Calu3 (cell line): Measurements from ENCODE around the gene WDR37. TPM values are rescaled to one million over a fixed set of nuclear protein-coding genes. Genes with fewer than 3 reads are reported as not detected.

ENCODE experiments used
- BruUV-seq: library from RNA; stranded (reverse); fragments of 400-500 nt; replicated peaks from 2 replicates; lab custom pipeline; 2021; lab: Mats Ljungman, UMichigan
- CTCF ChIA-PET: fragments of 300-600 bp; sonication (Branson Sonifier 250); formaldehyde crosslinking; loops from one replicate; lab custom pipeline; 2022; ENCODE audit warnings: antibody characterized with exemption; lab: Charles Lee
- DNase-seq: peaks from one replicate; pipeline ENCODE4 v3.0.0; 2022
- H3K27ac Mint-ChIP-seq: one replicate; pipeline ENCODE4 v1.8.0; 2022; ENCODE audit warnings: mixed read lengths; ENCODE audit not compliant: unreplicated experiment
- H3K27me3 Mint-ChIP-seq: one replicate; pipeline ENCODE4 v1.8.0; 2022; ENCODE audit warnings: mixed read lengths; ENCODE audit not compliant: unreplicated experiment
- H3K36me3 Mint-ChIP-seq: one replicate; pipeline ENCODE4 v1.8.0; 2022; ENCODE audit warnings: mild to moderate bottlenecking, moderate library complexity, mixed read lengths; ENCODE audit not compliant: insufficient read depth, unreplicated experiment
- H3K4me1 Mint-ChIP-seq: one replicate; pipeline ENCODE4 v1.8.0; 2022; ENCODE audit warnings: mild to moderate bottlenecking, low read depth, mixed read lengths; ENCODE audit not compliant: unreplicated experiment
- H3K4me3 Mint-ChIP-seq: one replicate; pipeline ENCODE4 v1.8.0; 2022; ENCODE audit warnings: mild to moderate bottlenecking, low read depth, moderate library complexity, mixed read lengths; ENCODE audit not compliant: unreplicated experiment
- H3K9me3 Mint-ChIP-seq: one replicate; pipeline ENCODE4 v1.8.0; 2022; ENCODE audit warnings: low read depth, mixed read lengths; ENCODE audit not compliant: unreplicated experiment
- intact Hi-C: fragments of 100-400 bp; cut with micrococcal nuclease; formaldehyde crosslinking; loops from one replicate; pipeline ENCODE4 v1.10.0; 2022; ENCODE audit not compliant: unreplicated experiment
- total RNA-seq: library from RNA; stranded (reverse); gene quantifications from 2 replicates; pipeline ENCODE4 v1.2.3, GENCODE V29; 2022
- TF ChIP-seq, protein P1 (sequence below): fragments of 200-600 bp; IDR thresholded peaks from one replicate; pipeline ENCODE4 v1.8.0; 2022; ENCODE audit warnings: antibody characterized with exemption; ENCODE audit not compliant: unreplicated experiment

Gene WDR37
- total RNA-seq, 1 experiment from 2014 or later: 17.8 TPM

DNA sequence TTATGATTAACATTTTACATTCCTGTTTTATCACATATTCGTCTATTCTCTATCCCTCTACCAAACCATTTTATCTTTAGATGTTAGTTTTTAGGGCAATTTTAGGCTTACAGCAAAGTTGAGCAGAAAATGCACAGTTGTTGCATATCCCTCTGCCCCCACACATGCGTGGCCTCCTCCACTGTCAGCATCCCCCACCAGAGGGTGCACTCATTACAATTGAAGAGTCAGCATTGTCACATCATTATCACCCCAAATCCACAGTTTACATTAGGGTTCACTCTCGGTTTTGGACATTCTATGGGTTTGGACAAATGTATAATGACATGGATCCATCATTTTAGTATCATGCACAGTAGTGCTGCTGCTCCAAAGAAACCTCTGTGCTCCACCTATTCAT lies 86.4 kb downstream of the WDR37 start:
- Mint-ChIP-seq H3K36me3 (no peaks in the 10 kb centered on the region), H3K27ac (no peak overlapping the region), H3K4me1 (no peaks in the 10 kb centered on the region), H3K4me3 (no peak overlapping the region), H3K27me3 (peaks cover 72% of the 10 kb centered on the region), H3K9me3 (peaks cover 13% of the 10 kb centered on the region)
- no TSS peak for BruUV-seq
- TF ChIP-seq, protein P1, sequence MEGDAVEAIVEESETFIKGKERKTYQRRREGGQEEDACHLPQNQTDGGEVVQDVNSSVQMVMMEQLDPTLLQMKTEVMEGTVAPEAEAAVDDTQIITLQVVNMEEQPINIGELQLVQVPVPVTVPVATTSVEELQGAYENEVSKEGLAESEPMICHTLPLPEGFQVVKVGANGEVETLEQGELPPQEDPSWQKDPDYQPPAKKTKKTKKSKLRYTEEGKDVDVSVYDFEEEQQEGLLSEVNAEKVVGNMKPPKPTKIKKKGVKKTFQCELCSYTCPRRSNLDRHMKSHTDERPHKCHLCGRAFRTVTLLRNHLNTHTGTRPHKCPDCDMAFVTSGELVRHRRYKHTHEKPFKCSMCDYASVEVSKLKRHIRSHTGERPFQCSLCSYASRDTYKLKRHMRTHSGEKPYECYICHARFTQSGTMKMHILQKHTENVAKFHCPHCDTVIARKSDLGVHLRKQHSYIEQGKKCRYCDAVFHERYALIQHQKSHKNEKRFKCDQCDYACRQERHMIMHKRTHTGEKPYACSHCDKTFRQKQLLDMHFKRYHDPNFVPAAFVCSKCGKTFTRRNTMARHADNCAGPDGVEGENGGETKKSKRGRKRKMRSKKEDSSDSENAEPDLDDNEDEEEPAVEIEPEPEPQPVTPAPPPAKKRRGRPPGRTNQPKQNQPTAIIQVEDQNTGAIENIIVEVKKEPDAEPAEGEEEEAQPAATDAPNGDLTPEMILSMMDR: no peak
- intact Hi-C loops: no loop called here
- no peak for DNase-seq
- CTCF ChIA-PET: no interaction called here

DNA sequence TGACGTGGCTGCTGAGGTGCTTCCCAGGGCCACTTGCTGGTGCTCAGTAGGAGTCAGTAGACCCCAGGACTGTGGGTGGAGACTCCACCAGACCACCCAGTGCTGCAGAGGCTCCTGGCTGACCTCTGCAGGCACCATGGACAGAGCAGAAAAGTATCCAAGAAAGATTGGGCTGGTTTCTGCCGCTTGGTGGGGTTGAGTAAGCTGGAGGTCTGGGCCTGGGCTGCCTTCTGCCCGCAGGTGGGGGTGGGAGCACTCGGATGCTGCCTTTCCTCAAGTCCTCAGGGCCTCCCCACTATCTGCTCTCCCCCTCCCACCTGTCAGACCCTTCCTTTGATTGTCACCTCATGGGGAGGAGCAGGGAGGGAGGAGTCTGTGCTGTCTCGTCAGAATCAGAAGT lies 91.6 kb downstream of the WDR37 start:
- intact Hi-C loops: no loop called here
- H3K4me3 Mint-ChIP-seq: no peak overlapping the region
- peaks cover 23% of the 10 kb centered on the region for H3K27me3 Mint-ChIP-seq
- DNase-seq: no peak
- BruUV-seq: no TSS peak
- TF ChIP-seq, protein P1: no peak
- CTCF ChIA-PET: no interaction called here
- H3K4me1 Mint-ChIP-seq: peaks cover 18% of the 10 kb centered on the region
- H3K9me3 Mint-ChIP-seq: peaks cover 10% of the 10 kb centered on the region
- H3K36me3 Mint-ChIP-seq: no peaks in the 10 kb centered on the region
- H3K27ac Mint-ChIP-seq: no peak overlapping the region

DNA sequence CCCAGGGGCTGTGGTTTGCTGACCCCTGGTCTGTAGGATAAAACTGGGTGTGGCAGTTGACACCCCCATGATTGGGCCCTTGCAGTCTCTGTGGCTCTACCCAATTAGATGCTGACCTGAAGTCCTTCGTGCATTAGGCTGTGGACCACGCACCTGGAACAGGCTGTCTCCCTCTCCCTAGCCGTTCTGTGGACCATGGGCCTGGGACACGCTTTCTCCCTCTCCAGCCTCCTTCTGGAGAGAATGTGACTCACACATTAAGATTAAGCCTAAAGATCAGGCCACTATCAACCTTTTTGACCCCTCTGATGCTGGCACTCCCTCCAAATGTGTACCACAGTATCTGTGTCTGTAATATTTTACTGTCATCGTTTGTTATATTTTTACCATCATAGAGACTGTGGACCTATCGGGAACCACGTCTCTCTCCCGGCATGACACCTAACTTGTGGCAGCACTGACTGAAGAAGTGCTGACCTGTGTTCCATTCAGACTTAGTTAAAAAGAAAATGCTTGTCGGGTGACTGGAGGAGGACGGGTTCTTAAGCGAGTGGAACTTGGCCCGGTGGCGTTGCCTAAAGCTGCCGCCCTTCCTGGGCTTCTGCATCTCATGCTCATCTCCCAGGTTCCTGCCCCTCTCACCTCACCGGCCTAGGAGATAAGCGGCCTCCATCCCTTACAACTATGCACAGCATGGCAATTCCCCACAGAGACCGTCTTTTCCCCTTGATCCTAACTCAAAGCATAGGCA lies 92.8 kb downstream of the WDR37 start:
- CTCF ChIA-PET: no interaction called here
- H3K4me1 Mint-ChIP-seq: peaks cover 18% of the 10 kb centered on the region
- H3K36me3 Mint-ChIP-seq: no peaks in the 10 kb centered on the region
- TF ChIP-seq, protein P1: no peak
- H3K27ac Mint-ChIP-seq: no peak overlapping the region
- DNase-seq: no peak
- no peak overlapping the region for H3K4me3 Mint-ChIP-seq
- BruUV-seq: no TSS peak
- peaks cover 10% of the 10 kb centered on the region for H3K27me3 Mint-ChIP-seq
- intact Hi-C loops: no loop called here
- H3K9me3 Mint-ChIP-seq: peaks cover 8% of the 10 kb centered on the region

DNA sequence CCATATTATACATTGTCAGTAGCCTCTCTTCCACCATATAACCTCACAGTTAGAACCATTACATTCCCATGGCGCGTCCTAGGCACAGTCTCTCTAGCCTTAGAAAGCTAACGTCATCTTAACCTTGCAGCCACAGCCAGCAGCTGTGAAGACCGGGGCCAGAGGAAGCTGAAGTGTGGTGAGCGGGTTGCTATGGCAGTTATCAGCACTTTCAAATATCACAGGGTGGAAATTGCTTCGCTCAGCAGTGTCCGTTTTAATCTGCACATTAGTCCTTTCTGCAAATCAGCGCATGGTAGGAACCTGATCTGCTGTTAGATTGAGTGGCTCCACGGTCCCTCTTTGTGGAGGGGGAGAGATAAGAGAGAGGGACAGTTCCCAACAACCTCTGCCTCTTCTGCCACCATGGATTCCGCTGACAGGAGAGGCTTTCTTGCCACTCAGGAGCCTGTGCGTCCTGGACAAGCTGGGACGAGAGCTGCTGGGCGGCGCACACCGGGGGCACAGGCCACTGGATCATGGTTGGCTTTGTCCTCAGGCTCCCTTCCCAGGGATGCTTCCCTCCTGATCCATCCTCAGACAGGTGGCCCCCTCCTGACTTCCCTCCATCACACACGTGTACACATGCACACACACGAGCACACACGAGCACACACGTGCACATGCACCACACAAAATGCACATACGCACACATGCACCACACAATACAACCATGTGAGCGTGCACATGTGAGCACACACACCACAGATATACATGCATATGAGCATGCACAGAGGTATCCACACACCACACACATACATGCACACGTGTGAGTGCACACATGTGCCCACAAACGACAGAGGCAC lies 93.8 kb downstream of the WDR37 start:
- no TSS peak for BruUV-seq
- Mint-ChIP-seq H3K4me3 (no peak overlapping the region), H3K27me3 (peaks cover under 1% of the 10 kb centered on the region), H3K36me3 (no peaks in the 10 kb centered on the region), H3K9me3 (peaks cover 5% of the 10 kb centered on the region), H3K27ac (no peak overlapping the region), H3K4me1 (peaks cover 18% of the 10 kb centered on the region)
- DNase-seq: no peak
- intact Hi-C loops: no loop called here
- CTCF ChIA-PET: no interaction called here
- TF ChIP-seq, protein P1: no peak
